HS-27A (cell line): ENCODE measurements around the gene UBE2E2.

Experiments used
- DNase-seq: peaks from one replicate; pipeline ENCODE4 v3.0.0-alpha.2; 2012; ENCODE audit warnings: low read depth, missing footprints

Gene UBE2E2

GRCh38 chr3:23537101-23537551 is 334.0 kb downstream of the UBE2E2 start:
- DNase-seq = no peak

GRCh38 chr3:23539185-23539584 is 336.1 kb downstream of the UBE2E2 start:
- no peak for DNase-seq

DNA sequence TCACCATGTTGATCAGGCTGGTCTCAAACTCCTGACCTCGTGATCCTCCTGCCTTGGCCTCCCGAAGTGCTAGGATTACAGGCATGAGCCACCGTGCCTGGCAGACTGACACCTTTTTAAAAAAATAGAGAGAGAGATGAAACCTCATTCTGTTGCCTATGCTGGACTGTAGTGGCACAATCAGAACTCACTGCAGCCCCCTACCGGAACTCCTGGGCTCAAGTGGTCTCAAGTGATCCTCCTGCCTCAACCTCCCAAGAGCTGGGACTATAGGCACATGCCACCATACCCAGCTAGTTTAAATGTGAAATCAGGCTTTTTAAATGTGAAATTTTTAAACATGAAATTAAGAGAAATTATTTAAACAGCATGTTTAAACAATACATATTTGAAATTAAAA is 337.5 kb downstream of the UBE2E2 start:
- DNase-seq = no peak

DNA sequence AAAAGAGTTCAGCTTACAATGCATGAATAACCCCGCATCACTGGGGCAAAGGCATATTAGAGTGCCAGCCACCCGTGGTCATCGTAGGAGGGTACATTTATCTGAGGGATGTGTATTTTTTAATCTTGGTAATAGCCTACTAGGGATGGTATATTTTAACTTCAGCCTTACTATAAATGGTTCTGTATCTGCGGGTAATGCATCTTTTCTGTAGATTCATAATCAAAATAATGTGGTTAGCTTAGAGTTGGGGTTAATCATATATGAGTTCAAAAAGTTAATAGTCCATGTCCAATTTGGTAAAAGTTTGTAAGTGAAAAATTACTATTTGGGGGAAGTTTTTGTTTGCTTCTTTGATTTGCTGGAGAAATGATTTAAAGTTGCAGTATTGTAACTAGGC is 339.0 kb downstream of the UBE2E2 start:
- no peak for DNase-seq

GRCh38 chr3:23546181-23546580 is 343.1 kb downstream of the UBE2E2 start:
- DNase-seq = no peak

DNA sequence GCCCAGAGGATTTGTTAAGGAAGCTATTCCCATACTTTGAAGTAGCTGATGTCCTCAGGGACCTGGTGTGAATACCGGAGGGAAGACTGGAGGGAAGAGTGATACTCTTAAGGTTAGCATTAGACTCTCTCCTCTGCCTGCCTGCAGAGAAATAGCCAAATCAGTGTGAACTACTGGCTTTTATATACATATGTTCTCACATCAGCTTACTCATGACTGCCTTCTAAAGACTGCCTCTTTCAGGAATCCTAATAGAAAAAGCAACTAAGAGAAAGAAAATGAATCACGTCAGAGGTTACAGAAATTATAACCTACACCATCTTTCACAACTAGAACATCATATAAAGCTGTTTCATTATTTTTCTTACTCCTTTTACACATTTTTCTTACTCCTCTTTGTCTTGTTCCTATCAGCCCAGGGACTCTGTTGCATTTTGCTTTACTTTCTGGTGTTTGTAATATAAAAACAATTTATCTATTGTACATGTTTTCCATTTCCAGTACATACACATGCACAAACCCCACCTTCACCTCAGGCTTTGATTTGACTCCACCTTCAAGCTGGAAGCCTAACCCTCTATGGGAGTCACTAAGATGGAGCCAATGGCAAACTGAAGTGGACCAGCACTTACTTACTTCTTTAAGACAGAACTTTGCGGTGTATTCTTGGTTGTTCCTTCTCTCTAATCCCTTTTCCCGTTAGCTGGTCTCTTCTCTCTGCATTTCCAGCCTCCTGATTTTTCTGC is 345.0 kb downstream of the UBE2E2 start:
- DNase-seq = no peak

DNA sequence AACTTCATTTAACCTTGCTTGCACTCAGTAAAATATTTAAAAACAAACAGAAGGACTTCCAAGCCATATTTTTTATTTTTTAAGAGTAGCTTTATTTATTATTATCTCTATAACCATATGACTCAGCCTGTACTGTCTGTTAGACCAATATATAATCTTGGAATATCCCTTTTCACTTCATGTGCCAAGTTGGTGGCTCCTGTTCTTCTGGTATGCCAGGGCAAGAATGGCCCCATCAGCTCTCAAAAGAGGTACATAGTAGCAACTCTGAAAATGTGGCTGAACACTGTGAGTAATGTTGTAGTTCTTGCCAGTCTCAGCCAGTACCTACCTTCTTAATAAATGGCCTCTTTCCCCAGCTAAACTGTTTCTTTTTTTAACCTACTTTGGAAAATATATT is 345.6 kb downstream of the UBE2E2 start:
- no peak for DNase-seq

GRCh38 chr3:23549148-23549910 is 346.2 kb downstream of the UBE2E2 start:
- no peak for DNase-seq

GRCh38 chr3:23550402-23550801 is 347.3 kb downstream of the UBE2E2 start:
- no peak for DNase-seq

DNA sequence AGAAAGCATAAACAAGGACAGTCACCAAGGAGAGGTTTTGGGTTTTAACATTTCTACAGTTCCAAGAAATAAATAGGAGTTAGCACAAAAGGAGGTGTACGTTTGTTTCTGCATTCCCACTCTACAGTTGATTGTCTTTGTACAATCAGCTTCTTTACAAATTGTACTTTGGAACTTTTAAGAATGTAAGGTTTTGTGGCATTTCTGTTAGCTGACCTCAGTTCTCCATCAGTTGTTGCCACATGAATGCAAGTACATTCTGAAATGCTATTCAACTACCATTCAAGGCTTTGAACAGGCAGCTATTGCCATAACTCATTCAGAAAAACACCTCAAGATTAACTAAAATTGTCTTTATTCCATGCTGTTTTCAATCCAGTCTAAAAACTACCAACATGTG is 349.4 kb downstream of the UBE2E2 start:
- DNase-seq = no peak

DNA sequence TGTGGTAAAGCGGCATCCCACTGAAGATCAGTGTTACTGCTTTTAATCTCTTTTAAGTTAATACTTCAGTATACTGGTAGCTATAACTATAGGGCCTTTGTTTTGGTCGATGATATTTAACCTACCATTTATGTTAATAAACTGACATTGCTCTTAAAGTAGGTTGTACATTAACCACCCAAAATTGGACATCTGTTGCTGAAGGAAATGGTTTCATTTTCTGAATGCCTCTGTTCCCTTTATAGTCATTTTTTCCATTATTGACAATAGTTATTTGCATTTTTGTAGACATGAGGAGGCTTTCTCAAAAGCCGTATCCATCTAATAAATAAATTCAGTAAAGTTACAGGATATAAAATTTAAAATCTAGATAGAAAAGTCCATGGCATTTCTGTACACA is 350.2 kb downstream of the UBE2E2 start:
- DNase-seq = no peak

GRCh38 chr3:23565041-23565775 is 362.1 kb downstream of the UBE2E2 start:
- DNase-seq = no peak

- no peak for DNase-seq
Measured at GRCh38 chr3:23566499-23566898, 363.4 kb downstream of the UBE2E2 start.

DNA sequence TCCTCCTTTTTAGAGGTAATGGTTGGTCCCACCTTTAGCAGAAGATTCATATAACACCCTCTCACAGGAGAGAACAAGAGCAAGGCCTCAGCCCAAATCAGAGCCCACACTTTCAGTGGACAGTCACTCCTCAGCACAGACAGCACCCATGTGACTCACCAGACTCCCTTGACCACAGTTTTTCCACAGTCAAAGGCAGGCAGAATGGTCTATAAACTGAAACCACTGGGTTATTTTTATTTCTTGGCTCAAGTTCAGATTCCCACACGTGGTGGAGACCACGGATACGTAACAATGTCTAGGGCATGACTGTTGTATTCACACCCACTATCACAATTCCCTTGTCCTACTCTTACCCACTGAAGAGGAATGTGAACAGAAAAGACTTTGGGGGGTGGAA is 364.8 kb downstream of the UBE2E2 start:
- peak; percentile 93 for DNase-seq

DNA sequence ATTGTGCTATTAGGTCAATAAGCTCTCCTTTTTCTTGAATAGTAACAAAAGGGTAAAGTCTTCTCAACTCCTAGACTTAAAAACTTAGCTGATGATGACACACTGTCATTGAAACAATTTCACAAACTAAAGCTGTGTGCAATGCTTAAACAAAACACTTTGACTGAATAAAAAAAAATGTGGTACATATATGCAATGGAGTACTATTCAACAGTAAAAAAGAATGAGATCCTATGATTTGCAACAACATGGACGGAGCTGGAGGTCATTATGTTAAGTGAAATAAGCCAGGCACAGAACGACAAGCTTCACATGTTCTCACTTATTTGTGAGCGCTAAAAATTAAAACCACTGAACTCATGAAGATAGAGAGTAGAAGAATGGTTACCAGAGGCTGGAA is 370.7 kb downstream of the UBE2E2 start:
- no peak for DNase-seq

- DNase-seq = no peak
Measured at GRCh38 chr3:23574822-23575315, 371.7 kb downstream of the UBE2E2 start.

DNA sequence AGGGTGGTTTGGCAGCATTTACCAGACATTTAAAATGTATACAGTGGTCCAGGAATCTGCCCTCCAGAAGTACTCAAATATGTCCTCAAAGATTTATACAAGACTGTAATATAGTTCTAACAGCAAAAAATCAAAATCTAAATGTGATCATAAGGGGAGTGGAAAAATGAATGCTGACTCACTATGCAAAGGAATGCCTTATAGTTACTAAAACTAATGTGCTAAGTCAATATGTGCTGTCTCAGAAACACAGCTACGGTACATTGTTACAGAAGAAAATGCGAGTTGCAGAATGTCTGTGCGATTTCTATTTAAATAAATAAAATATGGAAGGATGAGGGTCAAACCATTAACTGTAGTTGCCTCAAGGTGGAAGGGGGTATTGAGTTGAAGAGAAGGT is 372.6 kb downstream of the UBE2E2 start:
- no peak for DNase-seq

DNA sequence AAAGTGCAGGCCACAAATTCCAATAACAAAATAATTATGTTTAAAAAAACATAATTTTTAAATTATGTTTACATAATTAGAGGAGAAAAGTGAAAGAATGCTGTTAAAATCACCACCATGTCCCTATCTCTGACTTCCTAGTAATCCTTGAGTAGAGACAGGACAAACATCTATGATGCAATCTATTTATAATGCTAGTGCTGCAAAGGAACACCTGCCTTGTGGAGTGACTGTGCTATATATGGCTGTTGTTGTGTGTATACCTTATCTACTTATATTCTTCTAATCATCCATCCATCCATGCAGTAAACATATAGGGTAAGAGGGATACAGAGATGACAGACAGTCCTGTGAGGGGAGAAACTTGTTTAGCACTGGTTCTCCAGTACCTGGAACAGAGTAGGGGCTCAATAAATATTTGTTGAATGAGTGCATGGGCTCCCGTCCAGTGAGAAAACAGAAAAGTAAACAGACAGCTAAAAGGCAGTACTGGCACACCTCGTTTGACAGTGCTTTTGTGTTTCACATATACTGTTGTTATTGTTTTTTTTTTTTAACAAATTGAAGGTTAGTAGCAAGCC is 373.3 kb downstream of the UBE2E2 start:
- DNase-seq = no peak

GRCh38 chr3:23580096-23580713 is 377.1 kb downstream of the UBE2E2 start:
- DNase-seq = no peak

DNA sequence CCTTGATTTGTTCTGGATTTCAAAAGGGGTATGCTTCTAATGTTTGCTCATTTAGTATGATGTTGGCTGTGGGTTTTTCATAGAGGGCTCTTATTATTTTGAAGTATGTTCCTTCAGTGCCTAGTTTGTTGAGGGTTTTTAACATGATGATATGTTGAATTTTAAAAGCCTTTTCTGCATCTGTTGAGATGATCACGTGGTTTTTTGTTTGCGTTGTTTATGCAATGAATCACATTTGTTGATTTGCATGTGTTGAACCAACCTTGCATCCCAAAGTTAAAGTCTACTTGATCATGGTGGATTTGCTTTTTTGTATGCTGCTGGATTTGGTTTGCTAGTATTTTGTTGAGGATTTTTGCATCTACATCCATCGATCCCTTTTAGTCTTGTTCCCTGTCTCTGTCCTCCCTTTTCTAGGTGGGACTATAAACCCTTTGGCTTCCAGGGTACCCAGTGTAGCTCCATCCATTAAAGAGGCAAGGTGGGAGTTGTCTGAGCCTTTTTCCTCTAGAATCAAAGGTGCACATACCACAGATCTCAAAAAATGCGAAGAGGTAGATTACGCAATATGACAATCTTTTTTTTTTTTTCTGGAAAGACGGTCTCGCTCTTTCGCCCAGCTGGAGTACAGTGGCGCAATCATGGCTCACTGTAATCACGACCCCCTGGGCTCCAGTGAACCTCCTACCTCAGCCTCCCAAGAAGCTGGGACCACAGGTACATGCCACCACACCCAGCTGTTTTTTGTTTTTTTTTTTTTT is 381.0 kb downstream of the UBE2E2 start:
- no peak for DNase-seq

GRCh38 chr3:23587513-23587912 is 384.4 kb downstream of the UBE2E2 start:
- DNase-seq = no peak
